ENCODE results near the gene AQR.

GRCh38 chr15:35003928-35004327 lies 34.4 kb upstream of the AQR start:
- TF ChIP-seq, protein P1, sequence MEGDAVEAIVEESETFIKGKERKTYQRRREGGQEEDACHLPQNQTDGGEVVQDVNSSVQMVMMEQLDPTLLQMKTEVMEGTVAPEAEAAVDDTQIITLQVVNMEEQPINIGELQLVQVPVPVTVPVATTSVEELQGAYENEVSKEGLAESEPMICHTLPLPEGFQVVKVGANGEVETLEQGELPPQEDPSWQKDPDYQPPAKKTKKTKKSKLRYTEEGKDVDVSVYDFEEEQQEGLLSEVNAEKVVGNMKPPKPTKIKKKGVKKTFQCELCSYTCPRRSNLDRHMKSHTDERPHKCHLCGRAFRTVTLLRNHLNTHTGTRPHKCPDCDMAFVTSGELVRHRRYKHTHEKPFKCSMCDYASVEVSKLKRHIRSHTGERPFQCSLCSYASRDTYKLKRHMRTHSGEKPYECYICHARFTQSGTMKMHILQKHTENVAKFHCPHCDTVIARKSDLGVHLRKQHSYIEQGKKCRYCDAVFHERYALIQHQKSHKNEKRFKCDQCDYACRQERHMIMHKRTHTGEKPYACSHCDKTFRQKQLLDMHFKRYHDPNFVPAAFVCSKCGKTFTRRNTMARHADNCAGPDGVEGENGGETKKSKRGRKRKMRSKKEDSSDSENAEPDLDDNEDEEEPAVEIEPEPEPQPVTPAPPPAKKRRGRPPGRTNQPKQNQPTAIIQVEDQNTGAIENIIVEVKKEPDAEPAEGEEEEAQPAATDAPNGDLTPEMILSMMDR (IDR thresholded peaks at IDR 0.05): no peak
- no peak for TF ChIP-seq POLR2A (IDR thresholded peaks at IDR 0.05)
